Caco-2 (cell line): Measurements from ENCODE around the gene DCAF17. TPM values are rescaled to one million over a fixed set of nuclear protein-coding genes. Genes with fewer than 3 reads are reported as not detected.

ENCODE experiments used
- BruUV-seq: library from RNA; stranded (reverse); fragments of 400-500 nt; replicated peaks from 2 replicates; lab custom pipeline; 2021; lab: Mats Ljungman, UMichigan
- CTCF ChIA-PET: fragments of 300-600 bp; sonication (Branson Sonifier 250); formaldehyde crosslinking; loops from one replicate; lab custom pipeline; 2022; ENCODE audit warnings: antibody characterized with exemption; lab: Charles Lee
- POLR2A ChIA-PET: fragments of 300-600 bp; sonication (Branson Sonifier 250); formaldehyde crosslinking; loops from one replicate; lab custom pipeline; 2022; ENCODE audit warnings: antibody characterized with exemption; lab: Charles Lee
- DNase-seq, 2 experiments: peaks; one replicate each; pipeline versions ENCODE4 v3.0.0 to v3.0.0-alpha.2; 2020 to 2022
- H3K27me3 ChIP-seq: replicated peaks from 2 replicates; pipeline ENCODE4 v1.6.0; 2011; ENCODE audit warnings: low read length; ENCODE audit not compliant: control insufficient read depth, insufficient read depth
- H3K36me3 ChIP-seq: 2 replicates; pipeline ENCODE4 v1.5.1; 2011; ENCODE audit warnings: low read length; ENCODE audit not compliant: control insufficient read depth, insufficient read depth
- H3K4me1 ChIP-seq: fragments of 250-450 bp; sonication (Bioruptor Pico); 2 replicates; pipeline ENCODE4 v1.5.1; 2020; ENCODE audit warnings: mild to moderate bottlenecking
- H3K4me3 ChIP-seq: 2 replicates; pipeline ENCODE4 v1.5.1; 2011; ENCODE audit warnings: low read depth, mild to moderate bottlenecking, control low read depth, low read length
- H3K9me3 ChIP-seq: fragments of 250-450 bp; sonication (Bioruptor Pico); 2 replicates; pipeline ENCODE4 v1.5.1; 2020; ENCODE audit warnings: mild to moderate bottlenecking, moderate library complexity
- H3K27ac Mint-ChIP-seq: one replicate; pipeline ENCODE4 v1.8.0; 2022; ENCODE audit warnings: mixed read lengths; ENCODE audit not compliant: unreplicated experiment
- H3K27me3 Mint-ChIP-seq: one replicate; pipeline ENCODE4 v1.8.0; 2022; ENCODE audit warnings: mixed read lengths; ENCODE audit not compliant: insufficient read depth, unreplicated experiment
- H3K36me3 Mint-ChIP-seq: one replicate; pipeline ENCODE4 v1.8.0; 2022; ENCODE audit warnings: mild to moderate bottlenecking, mixed read lengths; ENCODE audit not compliant: insufficient read depth, unreplicated experiment
- H3K4me1 Mint-ChIP-seq: one replicate; pipeline ENCODE4 v1.8.0; 2022; ENCODE audit warnings: low read depth, mixed read lengths; ENCODE audit not compliant: unreplicated experiment
- H3K4me3 Mint-ChIP-seq: one replicate; pipeline ENCODE4 v1.8.0; 2022; ENCODE audit warnings: mild to moderate bottlenecking, moderate library complexity, mixed read lengths; ENCODE audit not compliant: unreplicated experiment
- H3K9me3 Mint-ChIP-seq: one replicate; pipeline ENCODE4 v1.8.0; 2022; ENCODE audit warnings: mixed read lengths; ENCODE audit not compliant: unreplicated experiment
- CTCF ChIP-seq, 2 experiments: fragments of 200-600 bp in 1 of 2; IDR thresholded peaks; 1 replicate in 1 of 2; 2 replicates in 1 of 2; pipeline versions ENCODE4 v1.5.1 to v1.8.0; 2011 to 2022; ENCODE audit warnings: antibody characterized with exemption in 1 of 2, control low read depth in 1 of 2, inconsistent platforms in 1 of 2, low read depth in 1 of 2, low read length in 1 of 2, mild to moderate bottlenecking in 1 of 2, moderate library complexity in 1 of 2; ENCODE audit not compliant: insufficient read depth in 1 of 2, severe bottlenecking in 1 of 2, unreplicated experiment in 1 of 2
- intact Hi-C: fragments of 100-400 bp; cut with micrococcal nuclease; formaldehyde crosslinking; loops from one replicate; pipeline ENCODE4 v1.10.0; 2022; ENCODE audit not compliant: unreplicated experiment
- total RNA-seq: library from RNA; stranded (reverse); gene quantifications from 2 replicates; pipeline ENCODE4 v1.2.3, GENCODE V29; 2022

Gene DCAF17
- total RNA-seq, 1 experiment from 2014 or later = 22.7 TPM

- Histone ChIP-seq H3K9me3 (no peaks in the 10 kb centered on the region), H3K4me3 (no peak overlapping the region), H3K27me3 (no peaks in the 10 kb centered on the region), H3K36me3 (peaks cover 2% of the 10 kb centered on the region; the same call in 1 of the 2 replicates), H3K4me1 (no peaks in the 10 kb centered on the region)
- Mint-ChIP-seq H3K27me3 (no peaks in the 10 kb centered on the region), H3K27ac (no peak overlapping the region), H3K4me1 (no peaks in the 10 kb centered on the region), H3K9me3 (no peaks in the 10 kb centered on the region), H3K4me3 (no peak overlapping the region), H3K36me3 (peaks cover 18% of the 10 kb centered on the region)
- intact Hi-C loops = no loop called here
- DNase-seq = no peak
- TF ChIP-seq CTCF (IDR thresholded peaks at IDR 0.05; ENCODE audit: insufficient read depth in 1 of 2, low read depth in 1 of 2, low read length in 1 of 2, severe bottlenecking in 1 of 2, unreplicated experiment in 1 of 2) = no peak
- ChIA-PET POLR2A (no interaction called here), CTCF (no interaction called here)
- BruUV-seq = no TSS peak
Observed at GRCh38 chr2:171469176-171469575, 35.1 kb downstream of the DCAF17 start.

GRCh38 chr2:171470129-171470528 lies 36.1 kb downstream of the DCAF17 start:
- H3K9me3 Mint-ChIP-seq = no peaks in the 10 kb centered on the region
- DNase-seq = no peak
- H3K36me3 Mint-ChIP-seq = peaks cover 24% of the 10 kb centered on the region
- no TSS peak for BruUV-seq
- no peak overlapping the region for H3K4me3 Mint-ChIP-seq
- CTCF ChIA-PET = no interaction called here
- H3K27me3 Mint-ChIP-seq = no peaks in the 10 kb centered on the region
- Histone ChIP-seq H3K36me3 (peaks cover 2% of the 10 kb centered on the region; the same call in 1 of the 2 replicates), H3K9me3 (no peaks in the 10 kb centered on the region), H3K4me3 (no peak overlapping the region), H3K27me3 (no peaks in the 10 kb centered on the region), H3K4me1 (no peaks in the 10 kb centered on the region)
- H3K27ac Mint-ChIP-seq = no peak overlapping the region
- TF ChIP-seq CTCF (IDR thresholded peaks at IDR 0.05; ENCODE audit: insufficient read depth in 1 of 2, low read depth in 1 of 2, low read length in 1 of 2, severe bottlenecking in 1 of 2, unreplicated experiment in 1 of 2) = no peak
- POLR2A ChIA-PET = no interaction called here
- no peaks in the 10 kb centered on the region for H3K4me1 Mint-ChIP-seq
- intact Hi-C loops = no loop called here

- Mint-ChIP-seq H3K4me1 (peaks cover 2% of the 10 kb centered on the region), H3K4me3 (no peak overlapping the region), H3K27ac (no peak overlapping the region), H3K27me3 (no peaks in the 10 kb centered on the region), H3K36me3 (peaks cover 14% of the 10 kb centered on the region), H3K9me3 (no peaks in the 10 kb centered on the region)
- TF ChIP-seq CTCF (IDR thresholded peaks at IDR 0.05; ENCODE audit: insufficient read depth in 1 of 2, low read depth in 1 of 2, low read length in 1 of 2, severe bottlenecking in 1 of 2, unreplicated experiment in 1 of 2) = no peak
- no TSS peak for BruUV-seq
- H3K9me3 ChIP-seq = no peaks in the 10 kb centered on the region
- DNase-seq = no peak
- intact Hi-C loops = no loop called here
- CTCF ChIA-PET = no interaction called here
- POLR2A ChIA-PET = no interaction called here
- no peak overlapping the region for H3K4me3 ChIP-seq
- H3K27me3 ChIP-seq = no peaks in the 10 kb centered on the region
- H3K4me1 ChIP-seq = no peaks in the 10 kb centered on the region; the same call in 1 of the 2 replicates
- H3K36me3 ChIP-seq = no peaks in the 10 kb centered on the region; the same call in none of the 2 replicates
Observed at GRCh38 chr2:171475979-171476378, 42.0 kb downstream of the DCAF17 start.
